Measurements from ENCODE around the gene PCMT1. TPM values are rescaled to one million over a fixed set of nuclear protein-coding genes. Genes with fewer than 3 reads are reported as not detected.
"Not testable (repeated sequence)": the region's sequence is repeated elsewhere in the genome, so short reads cannot be mapped to it uniquely, and the experiment has no call there.

The PCMT1 gene
- total and polyA plus RNA-seq, 2 of the 8 experiments (the other 6 are each of a cell fraction or from before 2014, with no cell fraction given) = 84.3 to 91.3 TPM

- H3K36me3 ChIP-seq (ENCODE audit: control insufficient read depth in 2 of 4, insufficient read depth in 4 of 4, low read length in 3 of 4); H3K27me3 ChIP-seq (replicated peaks in 1 of 4; ENCODE audit: control insufficient read depth in 3 of 4, extremely low read depth in 1 of 4, insufficient read depth in 3 of 4, low read length in 3 of 4); H2BK5ac ChIP-seq (ENCODE audit: low read depth, low read length); H3K79me1 ChIP-seq (ENCODE audit: low read depth, low read length); H3K18ac ChIP-seq (ENCODE audit: extremely low read depth, low read length); H2AFZ ChIP-seq (ENCODE audit: low read length); H2BK20ac ChIP-seq (ENCODE audit: low read length); H3K4me2 ChIP-seq (ENCODE audit: insufficient read depth in 1 of 2, low read depth in 2 of 2, low read length in 2 of 2); H3K23me2 ChIP-seq (ENCODE audit: low read depth, low read length); H3K4me3 ChIP-seq (ENCODE audit: extremely low read depth in 1 of 4, insufficient read depth in 2 of 4, low read depth in 3 of 4, low read length in 4 of 4); H4K20me1 ChIP-seq (replicated peaks in 1 of 2; ENCODE audit: control insufficient read depth in 1 of 2, insufficient read depth in 2 of 2, low read length in 2 of 2); H3K9me3 ChIP-seq (ENCODE audit: insufficient read depth in 2 of 2, low read depth in 1 of 2, low read length in 1 of 2); H3K9ac ChIP-seq (replicated peaks in 1 of 4; ENCODE audit: extremely low read depth in 1 of 4, low read depth in 3 of 4, low read length in 3 of 4); FAIRE-seq; H3K27ac ChIP-seq (ENCODE audit: low read depth, low read length); H2BK12ac ChIP-seq (ENCODE audit: low read depth, low read length); H4K5ac ChIP-seq (ENCODE audit: insufficient read length, low read depth, low read length); H2AK5ac ChIP-seq (ENCODE audit: low read depth, low read length); H3K4me1 ChIP-seq (replicated peaks in 1 of 4; ENCODE audit: control insufficient read depth in 3 of 4, insufficient read depth in 4 of 4, low read length in 3 of 4); H3K14ac ChIP-seq (ENCODE audit: insufficient read length); H3K4ac ChIP-seq (replicated peaks; ENCODE audit: insufficient read length, low read depth, low read length); H2BK15ac ChIP-seq (ENCODE audit: low read length); H3K56ac ChIP-seq (replicated peaks; ENCODE audit: insufficient read length, low read depth, low read length); H2BK120ac ChIP-seq (replicated peaks; ENCODE audit: low read depth, low read length); H4K8ac ChIP-seq (ENCODE audit: extremely low read depth, insufficient read depth, low read length); H4K91ac ChIP-seq (replicated peaks; ENCODE audit: insufficient read length, low read length); H3K23ac ChIP-seq (ENCODE audit: insufficient read length): not testable (repeated sequence)
- ChIA-PET CTCF (ENCODE audit: partially characterized antibody) (interaction anchor here (0.8 to 1.2 kb wide), 3 partner anchors 21 to 84 kb away, joined by 3 to 4 read pairs (median 3); no protein-coding TSS in a partner anchor), POLR2A (ENCODE audit: partially characterized antibody) (interaction anchor here (1.8 kb wide), 1 partner anchor 20 kb away, joined by 4 read pairs; no protein-coding TSS in a partner anchor)
- WGBS, 2 experiments (ENCODE audit: extremely low coverage in 1 of 2, insufficient coverage in 1 of 2, insufficient read length in 1 of 2, insufficient replicate concordance in 2 of 2, low coverage in 1 of 2, low lambda C conversion rate in 2 of 2, missing lambda C conversion rate in 1 of 2) = 91% methylated on average over 3 of the region's 3 CpGs; no CpG with 5 or more reads in 1 of the 2 experiments
- peak in 1 of 2 experiments; percentile 11 for DNase-seq (ENCODE audit: low read depth in 1 of 2, low spot score in 2 of 2)
- H3K79me2 ChIP-seq (ENCODE audit: control insufficient read depth in 1 of 2, insufficient read depth in 2 of 2, low read length in 2 of 2) = peaks cover 4 to 72% of the 10 kb centered on the region in 2 experiments
These were observed 3.8 kb downstream of the PCMT1 start for GRCh38 chr6:149753374-149753637.

All from H1 (cell line).